Smooth muscle cell (in vitro differentiated cells): ENCODE data around the gene PRDM16. TPM values are rescaled to one million over a fixed set of nuclear protein-coding genes. Genes with fewer than 3 reads are reported as not detected.

Experiments used
- DNase-seq: peaks from one replicate; lab custom pipeline; 2025; ENCODE audit not compliant: unreplicated experiment; lab: John Stamatoyannopoulos, UW
- H2AFZ ChIP-seq: fragments of 200-600 bp; sonication (generic); 2 replicates; pipeline ENCODE4 v1.6.0; 2016; ENCODE audit warnings: antibody characterized with exemption, low read depth, mild to moderate bottlenecking
- H3F3A ChIP-seq: fragments of 200-600 bp; sonication (generic); 2 replicates; pipeline ENCODE4 v1.6.0; 2017; ENCODE audit warnings: antibody characterized with exemption, low read depth
- H3K27ac ChIP-seq: fragments of 200-600 bp; sonication (generic); 2 replicates; pipeline ENCODE4 v1.5.1; 2016; ENCODE audit warnings: low read depth, mild to moderate bottlenecking
- H3K27me3 ChIP-seq: fragments of 200-600 bp; sonication (generic); 2 replicates; pipeline ENCODE4 v1.6.1; 2016; ENCODE audit warnings: low read depth, mild to moderate bottlenecking
- H3K36me3 ChIP-seq: fragments of 200-600 bp; sonication (generic); 2 replicates; pipeline ENCODE4 v1.5.1; 2016; ENCODE audit warnings: low read depth
- H3K4me1 ChIP-seq: fragments of 200-600 bp; sonication (generic); 2 replicates; pipeline ENCODE4 v1.5.1; 2016; ENCODE audit warnings: low read depth
- H3K4me2 ChIP-seq: fragments of 200-600 bp; sonication (generic); 2 replicates; pipeline ENCODE4 v1.6.0; 2016; ENCODE audit warnings: mild to moderate bottlenecking
- H3K4me3 ChIP-seq: fragments of 200-600 bp; sonication (generic); 2 replicates; pipeline ENCODE4 v1.5.1; 2016; ENCODE audit warnings: mild to moderate bottlenecking
- H3K79me2 ChIP-seq: fragments of 200-600 bp; sonication (generic); 2 replicates; pipeline ENCODE4 v1.6.0; 2016; ENCODE audit warnings: low read depth, mild to moderate bottlenecking
- H3K9ac ChIP-seq: fragments of 200-600 bp; sonication (generic); 2 replicates; pipeline ENCODE4 v1.6.0; 2016; ENCODE audit warnings: low read depth
- H3K9me3 ChIP-seq: fragments of 200-600 bp; sonication (generic); replicated peaks from 2 replicates; pipeline ENCODE4 v1.5.1; 2016; ENCODE audit warnings: low read depth
- H4K20me1 ChIP-seq: fragments of 200-600 bp; sonication (generic); 2 replicates; pipeline ENCODE4 v1.6.0; 2016; ENCODE audit warnings: low read depth
- WGBS: methylation state at CpG from one replicate; pipeline ENCODE4 v1.1.7; 2016; ENCODE audit warnings: low lambda C conversion rate; 5-methylcytosine and 5-hydroxymethylcytosine counted together
- polyA plus RNA-seq: library from polyadenylated mRNA; unstranded; fragments of >200 nt; fragmentation: Nextera tagmentation; extraction: Ambion mirVana; gene quantifications from 2 replicates; pipeline ENCODE4 v1.2.1, GENCODE V29; 2016
- total RNA-seq: library from RNA; depleted of rRNA; stranded (reverse); fragments of >200 nt; gene quantifications from 2 replicates; pipeline ENCODE4 v1.2.3, GENCODE V29; 2014
- TF ChIP-seq, protein P1 (sequence below): fragments of 200-600 bp; sonication (generic); IDR thresholded peaks from 2 replicates; pipeline ENCODE4 v1.5.1; 2017; ENCODE audit warnings: borderline replicate concordance, mild to moderate bottlenecking, antibody characterized with exemption; ENCODE audit not compliant: insufficient read depth, poor library complexity, severe bottlenecking

Gene PRDM16
- total and polyA plus RNA-seq, 2 experiments from 2014 or later, result 0.72 to 1.3 TPM

GRCh38 chr1:3136532-3136931 lies 67.5 kb downstream of the PRDM16 start:
- no peak overlapping the region for H3K9ac ChIP-seq
- H4K20me1 ChIP-seq, result no peaks in the 10 kb centered on the region
- no peaks in the 10 kb centered on the region for H3K9me3 ChIP-seq
- H3K79me2 ChIP-seq, result no peaks in the 10 kb centered on the region
- TF ChIP-seq, protein P1, sequence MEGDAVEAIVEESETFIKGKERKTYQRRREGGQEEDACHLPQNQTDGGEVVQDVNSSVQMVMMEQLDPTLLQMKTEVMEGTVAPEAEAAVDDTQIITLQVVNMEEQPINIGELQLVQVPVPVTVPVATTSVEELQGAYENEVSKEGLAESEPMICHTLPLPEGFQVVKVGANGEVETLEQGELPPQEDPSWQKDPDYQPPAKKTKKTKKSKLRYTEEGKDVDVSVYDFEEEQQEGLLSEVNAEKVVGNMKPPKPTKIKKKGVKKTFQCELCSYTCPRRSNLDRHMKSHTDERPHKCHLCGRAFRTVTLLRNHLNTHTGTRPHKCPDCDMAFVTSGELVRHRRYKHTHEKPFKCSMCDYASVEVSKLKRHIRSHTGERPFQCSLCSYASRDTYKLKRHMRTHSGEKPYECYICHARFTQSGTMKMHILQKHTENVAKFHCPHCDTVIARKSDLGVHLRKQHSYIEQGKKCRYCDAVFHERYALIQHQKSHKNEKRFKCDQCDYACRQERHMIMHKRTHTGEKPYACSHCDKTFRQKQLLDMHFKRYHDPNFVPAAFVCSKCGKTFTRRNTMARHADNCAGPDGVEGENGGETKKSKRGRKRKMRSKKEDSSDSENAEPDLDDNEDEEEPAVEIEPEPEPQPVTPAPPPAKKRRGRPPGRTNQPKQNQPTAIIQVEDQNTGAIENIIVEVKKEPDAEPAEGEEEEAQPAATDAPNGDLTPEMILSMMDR, result no peak
- no peaks in the 10 kb centered on the region for H3K27me3 ChIP-seq
- no peak for DNase-seq
- no peak overlapping the region for H3K4me3 ChIP-seq
- no peak overlapping the region for H3K27ac ChIP-seq
- no peaks in the 10 kb centered on the region for H3K36me3 ChIP-seq
- H3K4me1 ChIP-seq, result peaks cover 15% of the 10 kb centered on the region
- H3K4me2 ChIP-seq, result no peak overlapping the region
- 90% methylated on average over 5 of the region's 5 CpGs for WGBS
- no peak overlapping the region for H2AFZ ChIP-seq
- H3F3A ChIP-seq, result no peaks in the 10 kb centered on the region

DNA sequence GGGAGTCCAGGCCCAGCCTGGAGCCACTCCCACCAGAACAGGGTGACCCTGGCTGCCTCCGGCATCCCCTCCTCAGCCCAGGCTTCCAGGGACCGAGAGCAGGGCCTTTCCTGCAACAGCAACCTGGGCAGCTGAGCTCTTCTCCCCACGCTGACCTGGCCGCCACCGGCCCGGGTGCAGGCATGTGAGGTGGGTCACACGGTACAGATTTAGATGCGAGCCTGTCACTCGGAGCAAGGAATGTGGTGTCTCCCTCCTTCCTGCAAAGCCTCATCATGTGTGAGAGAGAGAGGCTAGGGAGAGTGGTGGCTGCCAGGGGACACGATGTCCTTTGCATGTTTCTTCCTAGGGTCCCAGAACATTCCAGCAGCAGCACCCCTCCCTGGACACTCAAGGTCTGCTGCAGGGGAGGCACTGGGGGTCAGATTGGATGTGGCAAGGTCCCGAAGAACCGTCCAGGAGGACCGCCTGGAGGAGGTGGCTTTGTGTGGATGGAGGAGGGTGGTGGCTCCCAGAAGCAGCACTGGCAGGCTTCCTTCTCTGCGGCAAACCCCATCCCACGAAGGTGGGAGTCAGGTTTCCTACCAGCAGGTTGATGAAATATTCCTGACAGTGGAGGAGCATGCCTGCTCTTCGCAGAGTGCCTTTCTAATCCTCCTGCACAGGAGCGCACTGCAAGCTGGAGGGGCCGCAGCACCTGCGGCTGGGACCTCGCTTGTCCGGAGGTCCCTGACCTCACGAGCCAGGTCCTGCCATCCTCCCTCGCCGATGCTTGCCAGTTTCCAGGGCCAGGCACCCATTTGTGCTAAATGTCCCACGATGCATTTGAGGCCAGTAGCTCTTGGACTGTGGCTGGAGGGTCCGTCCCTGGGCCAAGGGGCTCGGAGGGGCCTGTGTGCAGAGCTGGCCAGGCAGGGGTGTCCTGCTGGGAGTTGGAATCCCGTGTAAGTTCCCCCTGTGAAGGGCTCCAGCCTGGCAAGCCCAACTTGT lies 68.4 kb downstream of the PRDM16 start:
- Histone ChIP-seq H3K4me3 (no peak overlapping the region), H3K9ac (no peak overlapping the region), H3K79me2 (no peaks in the 10 kb centered on the region), H3K36me3 (no peaks in the 10 kb centered on the region), H2AFZ (no peak overlapping the region), H3K9me3 (no peaks in the 10 kb centered on the region), H3K27ac (no peak overlapping the region), H3K27me3 (no peaks in the 10 kb centered on the region), H4K20me1 (no peaks in the 10 kb centered on the region), H3F3A (no peaks in the 10 kb centered on the region), H3K4me2 (no peak overlapping the region), H3K4me1 (peaks cover 15% of the 10 kb centered on the region)
- TF ChIP-seq, protein P1, result no peak
- no peak for DNase-seq
- WGBS, result 92% methylated on average over 28 of the region's 28 CpGs

GRCh38 chr1:3138623-3139151 lies 69.7 kb downstream of the PRDM16 start:
- Histone ChIP-seq H4K20me1 (no peaks in the 10 kb centered on the region), H3F3A (no peaks in the 10 kb centered on the region), H3K9ac (no peak overlapping the region), H3K4me2 (no peak overlapping the region), H3K27ac (no peak overlapping the region), H3K36me3 (no peaks in the 10 kb centered on the region), H2AFZ (no peak overlapping the region), H3K9me3 (no peaks in the 10 kb centered on the region), H3K79me2 (no peaks in the 10 kb centered on the region), H3K4me3 (no peak overlapping the region), H3K27me3 (no peaks in the 10 kb centered on the region), H3K4me1 (peaks cover 15% of the 10 kb centered on the region)
- 89% methylated on average over 18 of the region's 18 CpGs for WGBS
- no peak for DNase-seq
- TF ChIP-seq, protein P1, result no peak
